HEK293T (cell line): ENCODE measurements around the gene TSKU.
"Not testable (repeated sequence)": the region's sequence is repeated elsewhere in the genome, so short reads cannot be mapped to it uniquely, and the experiment has no call there.

Experiments
- CTCF ChIA-PET: fragments of 350-600 bp; formaldehyde crosslinking; extraction: SDS; loops from one replicate; lab custom pipeline; 2021; ENCODE audit warnings: antibody characterized with exemption, inconsistent platforms; lab: Yijun Ruan, JAX
- POLR2A ChIA-PET: fragments of 350-600 bp; formaldehyde crosslinking; extraction: SDS; loops from one replicate; lab custom pipeline; 2020; ENCODE audit warnings: antibody characterized with exemption, inconsistent platforms; lab: Yijun Ruan, JAX
- DNase-seq: peaks from one replicate; pipeline ENCODE4 v3.0.0; 2012; ENCODE audit warnings: mixed read lengths; ENCODE audit errors: extremely low spot score
- ARNT ChIP-seq: fragments of 450-650 bp; IDR thresholded peaks from 2 replicates; pipeline ENCODE4 v1.6.1; 2017; ENCODE audit warnings: mild to moderate bottlenecking
- BHLHE40 ChIP-seq: fragments of 450-650 bp; IDR thresholded peaks from 2 replicates; pipeline ENCODE4 v1.6.1; 2016; ENCODE audit warnings: mild to moderate bottlenecking, moderate library complexity, borderline replicate concordance
- CTBP1 ChIP-seq: fragments of 450-650 bp; IDR thresholded peaks from 2 replicates; pipeline ENCODE4 v1.6.1; 2016; ENCODE audit warnings: borderline replicate concordance
- ELF4 ChIP-seq: fragments of 450-650 bp; IDR thresholded peaks from 2 replicates; pipeline ENCODE4 v1.6.1; 2017; ENCODE audit warnings: antibody characterized with exemption
- FOXA1 ChIP-seq: fragments of 450-650 bp; IDR thresholded peaks from 2 replicates; pipeline ENCODE4 v1.6.1; 2016; ENCODE audit warnings: mild to moderate bottlenecking
- FOXK2 ChIP-seq: fragments of 450-650 bp; IDR thresholded peaks from 2 replicates; pipeline ENCODE4 v1.6.1; 2016; ENCODE audit warnings: mild to moderate bottlenecking
- FOXM1 ChIP-seq: fragments of 450-650 bp; IDR thresholded peaks from 2 replicates; pipeline ENCODE4 v1.6.1; 2017; ENCODE audit warnings: mild to moderate bottlenecking, borderline replicate concordance
- HDGF ChIP-seq: fragments of 450-650 bp; IDR thresholded peaks from 2 replicates; pipeline ENCODE4 v1.6.1; 2017; ENCODE audit warnings: antibody characterized with exemption, borderline replicate concordance
- L3MBTL2 ChIP-seq: fragments of 450-650 bp; conservative IDR thresholded peaks from 2 replicates; pipeline ENCODE4 v1.6.1; 2016; ENCODE audit warnings: mild to moderate bottlenecking
- LEF1 ChIP-seq: fragments of 450-650 bp; IDR thresholded peaks from 2 replicates; pipeline ENCODE4 v1.6.1; 2017; ENCODE audit warnings: mild to moderate bottlenecking, borderline replicate concordance
- NFRKB ChIP-seq: fragments of 450-650 bp; IDR thresholded peaks from 2 replicates; pipeline ENCODE4 v1.6.1; 2016; ENCODE audit warnings: mild to moderate bottlenecking, moderate library complexity
- PKNOX1 ChIP-seq: fragments of 450-650 bp; IDR thresholded peaks from 2 replicates; pipeline ENCODE4 v1.6.1; 2016
- SP1 ChIP-seq: fragments of 450-650 bp; IDR thresholded peaks from 2 replicates; pipeline ENCODE4 v1.6.1; 2017
- SUZ12 ChIP-seq: fragments of 450-650 bp; IDR thresholded peaks from 2 replicates; pipeline ENCODE4 v1.6.1; 2016; ENCODE audit warnings: mild to moderate bottlenecking
- TARDBP ChIP-seq: fragments of 450-650 bp; IDR thresholded peaks from 2 replicates; pipeline ENCODE4 v1.6.1; 2016
- ZNF384 ChIP-seq: fragments of 450-650 bp; IDR thresholded peaks from 2 replicates; pipeline ENCODE4 v1.6.1; 2016

TSKU gene

GRCh38 chr11:76807206-76807875, 24.2 kb downstream of the TSKU start:
- ChIA-PET POLR2A (no interaction called here), CTCF (interaction anchor here (0.6 to 2.9 kb wide), 7 partner anchors 10 to 275 kb away, joined by 3 to 26 read pairs (median 4); partner anchors contain the start of gene TSKU)

GRCh38 chr11:76808171-76808570, 25.0 kb downstream of the TSKU start:
- TF ChIP-seq ARNT (no peak), TARDBP (no peak), FOXA1 (no peak)
- ChIA-PET POLR2A (no interaction called here), CTCF (interaction anchor here (0.7 to 2.9 kb wide), 8 partner anchors 9 to 322 kb away, joined by 3 to 26 read pairs (median 4); no protein-coding TSS in a partner anchor)
- DNase-seq, result no peak

More at GRCh38 chr11:76807206-76807875, 24.2 kb downstream of the TSKU start:
- peak; percentile 86 for DNase-seq
- TF ChIP-seq FOXK2 (no peak), ZNF384 (no peak), HDGF (peak; percentile 85; the same call in 1 of the 2 replicates)

GRCh38 chr11:76808996-76809395, 25.8 kb downstream of the TSKU start:
- TF ChIP-seq PKNOX1, result no peak
- DNase-seq, result no peak
- CTCF ChIA-PET, result interaction anchor here (1.1 to 2.9 kb wide), 3 partner anchors 25 to 321 kb away, joined by 3 to 26 read pairs (median 4); no protein-coding TSS in a partner anchor
- POLR2A ChIA-PET, result no interaction called here

GRCh38 chr11:76810151-76810853, 27.1 kb downstream of the TSKU start:
- POLR2A ChIA-PET, result no interaction called here

GRCh38 chr11:76811259-76811658, 28.1 kb downstream of the TSKU start:
- POLR2A ChIA-PET, result no interaction called here
- DNase-seq, result no peak
- CTCF ChIA-PET, result interaction anchor here (1.3 kb wide), 1 partner anchor 108 kb away, joined by 4 read pairs; no protein-coding TSS in a partner anchor
- no peak for TF ChIP-seq SUZ12
- no peak for TF ChIP-seq CTBP1
- no peak for TF ChIP-seq LEF1
- no peak for TF ChIP-seq SP1
- no peak for TF ChIP-seq ARNT
- TF ChIP-seq ZNF384, result no peak
- TF ChIP-seq FOXA1, result no peak
- no peak for TF ChIP-seq L3MBTL2
- no peak for TF ChIP-seq HDGF
- no peak for TF ChIP-seq FOXM1
- TF ChIP-seq FOXK2, result no peak
- no peak for TF ChIP-seq NFRKB
- TF ChIP-seq PKNOX1, result no peak
- TF ChIP-seq TARDBP, result no peak
- TF ChIP-seq BHLHE40, result no peak
- no peak for TF ChIP-seq ELF4

More at GRCh38 chr11:76810151-76810853, 27.1 kb downstream of the TSKU start:
- TF ChIP-seq NFRKB, result no peak
- TF ChIP-seq SP1, result no peak
- TF ChIP-seq ZNF384, result no peak
- no peak for TF ChIP-seq TARDBP
- no peak for TF ChIP-seq L3MBTL2
- no peak for TF ChIP-seq ELF4
- no peak for TF ChIP-seq CTBP1
- no peak for TF ChIP-seq SUZ12
- TF ChIP-seq PKNOX1, result no peak
- TF ChIP-seq ARNT, result no peak
- no peak for TF ChIP-seq FOXM1
- CTCF ChIA-PET, result interaction anchor here (2.9 kb wide), 1 partner anchor 109 kb away, joined by 26 read pairs; no protein-coding TSS in a partner anchor
- no peak for DNase-seq

GRCh38 chr11:76814414-76814813, 31.3 kb downstream of the TSKU start:
- CTCF ChIA-PET, result no interaction called here
- DNase-seq, result no peak
- TF ChIP-seq SUZ12, result no peak
- no peak for TF ChIP-seq LEF1
- no peak for TF ChIP-seq CTBP1
- POLR2A ChIA-PET, result no interaction called here

- POLR2A ChIA-PET, CTCF ChIA-PET, DNase-seq: not testable (repeated sequence)
Observed at GRCh38 chr11:76815678-76816077, 32.5 kb downstream of the TSKU start.
